ENCODE data around the gene RCCD1.
"Not testable (repeated sequence)": the region's sequence is repeated elsewhere in the genome, so short reads cannot be mapped to it uniquely, and the experiment has no call there.

Gene RCCD1

GRCh38 chr15:90913398-90913944, 41.2 kb upstream of the RCCD1 start:
- H3K36me3 ChIP-seq (replicated peaks) = peaks cover 73% of the 10 kb centered on the region

DNA sequence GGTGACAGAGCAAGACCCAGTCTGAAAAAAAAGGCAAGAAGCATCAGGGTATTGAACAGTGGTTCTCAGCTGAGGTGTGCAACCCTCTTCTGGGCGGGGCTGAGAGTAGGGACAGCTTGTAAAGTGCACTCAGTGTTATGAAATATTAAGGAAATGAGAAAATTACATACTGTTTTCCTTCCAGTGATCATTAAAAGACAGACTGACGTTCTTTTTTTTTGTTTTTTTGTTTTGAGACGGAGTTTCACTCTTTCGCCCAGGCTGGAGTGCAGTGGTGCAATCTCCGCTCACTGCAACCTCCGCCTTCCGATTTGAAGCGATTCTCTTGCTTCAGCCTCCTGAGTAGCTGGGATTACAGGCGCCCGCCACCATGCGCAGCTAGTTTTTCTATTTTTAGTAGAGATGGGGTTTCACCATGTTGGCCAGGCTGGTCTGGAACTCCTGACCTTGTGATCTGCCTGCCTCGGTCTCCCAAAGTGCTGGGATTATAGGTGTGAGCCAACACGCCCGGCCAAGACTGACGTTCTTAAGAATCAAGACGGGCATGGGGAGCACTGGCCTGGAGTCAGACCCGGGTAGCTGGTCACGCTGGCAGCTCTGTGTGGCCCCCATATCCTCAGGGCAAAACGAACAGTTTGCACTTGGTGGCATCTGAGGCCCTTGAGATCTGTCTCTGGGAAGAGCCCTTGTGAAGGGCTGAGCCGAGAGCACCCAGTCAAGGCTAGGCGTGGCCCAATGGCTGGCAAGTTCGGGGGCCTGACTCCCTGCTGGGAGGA, 40.2 kb upstream of the RCCD1 start:
- Histone ChIP-seq H3K4me1 (no peaks in the 10 kb centered on the region), H3K27me3 (ENCODE audit: low read depth) (no peaks in the 10 kb centered on the region), H3K9me3 (no peaks in the 10 kb centered on the region), H3K36me3 (replicated peaks) (peaks cover 78% of the 10 kb centered on the region), H3K4me3 (no peak overlapping the region)
- in situ Hi-C loops (cut with MboI; ENCODE audit: low sequenced_read_pairs) = no loop called here
- no peak for DNase-seq (ENCODE audit: low spot score in 2 of 2)

More at GRCh38 chr15:90913398-90913944, 41.2 kb upstream of the RCCD1 start:
- no peaks in the 10 kb centered on the region for H3K27me3 ChIP-seq (ENCODE audit: low read depth)
- DNase-seq (ENCODE audit: low spot score in 2 of 2) = no peak
- no peak overlapping the region for H3K4me3 ChIP-seq
- in situ Hi-C loops (cut with MboI; ENCODE audit: low sequenced_read_pairs) = no loop called here
- H3K4me1 ChIP-seq = no peaks in the 10 kb centered on the region
- no peaks in the 10 kb centered on the region for H3K9me3 ChIP-seq

GRCh38 chr15:90915216-90915807, 39.4 kb upstream of the RCCD1 start:
- DNase-seq (ENCODE audit: low spot score in 2 of 2) = no peak
- peaks cover 83% of the 10 kb centered on the region for H3K36me3 ChIP-seq (replicated peaks)
- in situ Hi-C loops (cut with MboI; ENCODE audit: low sequenced_read_pairs) = no loop called here

DNA sequence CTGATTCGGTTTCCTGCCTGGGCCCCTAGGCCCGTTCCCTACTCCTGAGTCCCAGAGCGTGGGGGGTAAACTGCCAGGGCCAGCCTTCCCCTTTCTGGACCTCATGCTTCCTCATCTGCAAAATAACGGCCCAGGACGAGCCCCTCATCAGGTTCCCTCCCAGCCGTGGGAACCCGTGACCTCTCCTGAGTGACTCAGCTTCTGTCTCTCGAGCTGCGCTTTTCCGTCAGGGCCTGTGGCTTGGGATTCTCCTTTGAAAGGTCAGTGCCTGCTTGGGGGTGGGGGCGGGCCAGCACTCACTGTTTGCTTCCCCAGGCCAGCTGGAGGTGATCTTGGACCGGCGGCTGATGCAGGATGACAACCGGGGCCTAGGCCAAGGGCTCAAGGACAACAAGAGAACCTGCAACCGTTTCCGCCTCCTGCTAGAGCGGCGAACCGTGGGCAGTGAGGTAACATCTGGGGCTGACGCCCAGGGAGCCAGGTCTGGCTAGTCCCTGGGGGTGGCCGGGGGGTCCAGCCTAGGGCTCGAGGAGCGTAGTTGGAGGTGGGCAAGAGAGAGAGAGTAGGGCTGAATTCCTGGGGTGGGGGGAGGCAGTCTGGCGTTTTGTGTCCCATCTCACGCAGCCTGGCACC, 38.8 kb upstream of the RCCD1 start:
- no peaks in the 10 kb centered on the region for H3K9me3 ChIP-seq
- in situ Hi-C loops (cut with MboI; ENCODE audit: low sequenced_read_pairs) = no loop called here
- peaks cover 83% of the 10 kb centered on the region for H3K36me3 ChIP-seq (replicated peaks)
- H3K27me3 ChIP-seq (ENCODE audit: low read depth) = no peaks in the 10 kb centered on the region
- DNase-seq (ENCODE audit: low spot score in 2 of 2) = no peak
- H3K4me3 ChIP-seq = no peak overlapping the region
- H3K4me1 ChIP-seq = no peaks in the 10 kb centered on the region

More at GRCh38 chr15:90915216-90915807, 39.4 kb upstream of the RCCD1 start:
- Histone ChIP-seq H3K9me3 (no peaks in the 10 kb centered on the region), H3K27me3 (ENCODE audit: low read depth) (no peaks in the 10 kb centered on the region), H3K4me1 (no peaks in the 10 kb centered on the region), H3K4me3 (no peak overlapping the region)

- H3K36me3 ChIP-seq (replicated peaks) = peaks cover 83% of the 10 kb centered on the region
- no peak overlapping the region for H3K4me3 ChIP-seq
- DNase-seq (ENCODE audit: low spot score in 2 of 2) = no peak
- H3K4me1 ChIP-seq = no peaks in the 10 kb centered on the region
- in situ Hi-C loops (cut with MboI; ENCODE audit: low sequenced_read_pairs) = no loop called here
- no peaks in the 10 kb centered on the region for H3K27me3 ChIP-seq (ENCODE audit: low read depth)
- H3K9me3 ChIP-seq = no peaks in the 10 kb centered on the region
Observed at GRCh38 chr15:90916461-90916860, 38.2 kb upstream of the RCCD1 start.

DNA sequence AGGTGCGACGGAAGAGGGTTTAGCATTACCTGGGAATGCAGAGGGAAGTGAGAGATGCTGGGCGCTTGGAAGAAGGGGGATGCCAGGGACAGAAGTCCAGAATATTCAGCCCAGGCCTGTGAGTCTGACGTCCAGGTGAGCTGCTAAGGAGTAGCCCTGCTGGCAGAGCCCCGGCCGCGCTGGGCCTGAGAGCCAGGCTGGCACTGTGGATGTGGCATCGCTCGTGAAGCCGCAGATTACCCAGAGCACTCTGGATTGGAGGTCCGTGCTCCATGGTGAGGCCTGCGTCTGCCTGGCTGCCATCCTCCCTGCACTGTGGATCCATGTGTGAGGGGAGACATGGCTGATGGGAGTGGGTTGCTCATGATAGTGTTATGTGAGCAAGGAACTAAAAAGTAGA, 37.1 kb upstream of the RCCD1 start:
- no peak for DNase-seq (ENCODE audit: low spot score in 2 of 2)
- H3K36me3 ChIP-seq (replicated peaks) = peaks cover 74% of the 10 kb centered on the region
- H3K4me1 ChIP-seq = no peaks in the 10 kb centered on the region
- H3K9me3 ChIP-seq = no peaks in the 10 kb centered on the region
- in situ Hi-C loops (cut with MboI; ENCODE audit: low sequenced_read_pairs) = no loop called here
- no peak overlapping the region for H3K4me3 ChIP-seq
- no peaks in the 10 kb centered on the region for H3K27me3 ChIP-seq (ENCODE audit: low read depth)

GRCh38 chr15:90918034-90918788, 36.5 kb upstream of the RCCD1 start:
- Histone ChIP-seq H3K4me3 (no peak overlapping the region), H3K27me3 (ENCODE audit: low read depth) (no peaks in the 10 kb centered on the region), H3K9me3 (no peaks in the 10 kb centered on the region), H3K36me3 (replicated peaks) (peaks cover 69% of the 10 kb centered on the region), H3K4me1 (no peaks in the 10 kb centered on the region)
- in situ Hi-C loops (cut with MboI; ENCODE audit: low sequenced_read_pairs) = no loop called here
- DNase-seq (ENCODE audit: low spot score in 2 of 2) = no peak

DNA sequence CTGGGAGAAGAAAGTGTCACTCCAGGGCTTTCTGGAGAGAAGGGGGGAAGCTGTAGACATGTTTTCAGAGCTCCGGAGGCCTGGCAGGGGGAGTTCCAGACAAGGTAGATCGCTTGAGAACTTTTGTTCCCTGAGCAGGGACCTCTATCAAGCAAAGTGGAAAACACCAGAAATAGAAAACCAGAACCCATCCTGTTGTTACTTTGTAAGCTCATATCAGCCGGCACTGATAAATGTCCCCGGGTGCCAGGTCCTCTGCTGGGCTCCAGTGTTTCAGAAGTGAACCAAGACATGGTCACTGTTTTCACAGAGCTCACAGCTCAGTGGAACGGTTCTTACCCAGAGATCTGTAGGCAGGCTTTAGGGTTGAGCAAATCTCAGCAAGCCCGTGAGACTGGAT, 35.8 kb upstream of the RCCD1 start:
- DNase-seq (ENCODE audit: low spot score in 2 of 2) = no peak
- Histone ChIP-seq H3K4me1 (no peaks in the 10 kb centered on the region), H3K9me3 (no peaks in the 10 kb centered on the region), H3K4me3 (no peak overlapping the region), H3K27me3 (ENCODE audit: low read depth) (no peaks in the 10 kb centered on the region), H3K36me3 (replicated peaks) (peaks cover 63% of the 10 kb centered on the region)
- in situ Hi-C loops (cut with MboI; ENCODE audit: low sequenced_read_pairs) = no loop called here

- Histone ChIP-seq H3K36me3 (replicated peaks) (peaks cover 47% of the 10 kb centered on the region), H3K4me3 (no peak overlapping the region), H3K4me1 (no peaks in the 10 kb centered on the region), H3K9me3 (no peaks in the 10 kb centered on the region), H3K27me3 (ENCODE audit: low read depth) (no peaks in the 10 kb centered on the region)
- no peak for DNase-seq (ENCODE audit: low spot score in 2 of 2)
- in situ Hi-C loops (cut with MboI; ENCODE audit: low sequenced_read_pairs) = no loop called here
Observed at GRCh38 chr15:90921887-90922286, 32.8 kb upstream of the RCCD1 start.

DNA sequence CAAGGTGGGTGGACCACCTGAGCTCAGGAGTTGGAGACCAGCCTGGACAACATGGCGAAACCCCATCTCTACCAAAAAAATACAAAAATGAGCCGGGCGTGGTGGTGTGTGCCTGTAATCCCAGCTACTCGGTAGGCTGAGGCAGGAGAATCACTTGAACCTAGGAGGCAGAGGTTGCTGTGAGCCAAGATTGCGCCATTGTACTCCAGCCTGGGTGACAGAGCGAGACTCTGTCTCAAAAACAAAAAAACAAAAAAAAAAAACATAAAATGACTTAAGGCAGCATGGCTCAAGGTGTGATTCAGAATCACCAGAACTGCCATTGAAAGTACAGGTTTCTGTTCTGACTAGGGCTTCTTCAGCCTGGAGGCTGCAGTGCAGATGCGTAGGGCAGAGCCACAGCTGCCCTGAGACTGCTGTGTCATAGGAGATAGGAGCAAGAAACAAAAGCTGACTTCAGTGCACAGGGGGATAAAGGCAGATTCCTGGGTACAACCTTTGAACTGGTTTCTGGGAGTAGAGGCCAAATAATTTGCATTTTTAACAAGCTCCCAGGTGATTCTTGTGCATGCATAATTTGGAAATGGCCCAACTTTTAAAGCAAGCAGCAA, 31.9 kb upstream of the RCCD1 start:
- DNase-seq (ENCODE audit: low spot score in 2 of 2); H3K4me1 ChIP-seq; H3K9me3 ChIP-seq; H3K27me3 ChIP-seq (ENCODE audit: low read depth); H3K4me3 ChIP-seq; in situ Hi-C loops (cut with MboI; ENCODE audit: low sequenced_read_pairs): not testable (repeated sequence)
- peaks cover 38% of the 10 kb centered on the region for H3K36me3 ChIP-seq (replicated peaks)

DNA sequence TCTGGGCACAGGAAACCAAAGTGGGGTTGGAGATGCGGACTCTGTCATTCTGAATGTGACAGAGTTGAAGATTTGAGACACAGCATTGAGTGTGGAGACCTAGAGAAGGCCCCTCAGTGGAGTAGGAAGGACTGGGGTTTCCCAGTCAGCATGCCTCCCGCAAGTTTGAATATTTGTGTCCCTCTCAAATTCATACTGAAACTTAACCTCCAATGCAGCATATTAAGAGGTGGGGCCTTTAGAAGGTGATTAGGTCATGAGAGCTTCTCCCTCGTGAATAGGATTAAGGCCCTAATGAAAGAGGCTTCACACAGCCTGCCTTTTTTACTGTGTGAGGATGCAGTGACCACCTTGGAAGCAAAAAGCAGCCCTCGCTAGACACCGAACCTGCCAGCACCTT, 30.3 kb upstream of the RCCD1 start:
- Histone ChIP-seq H3K4me3 (no peak overlapping the region), H3K9me3 (no peaks in the 10 kb centered on the region), H3K27me3 (ENCODE audit: low read depth) (no peaks in the 10 kb centered on the region), H3K36me3 (replicated peaks) (peaks cover 22% of the 10 kb centered on the region), H3K4me1 (peaks cover 6% of the 10 kb centered on the region; the same call in 1 of the 2 replicates)
- in situ Hi-C loops (cut with MboI; ENCODE audit: low sequenced_read_pairs) = no loop called here
- DNase-seq (ENCODE audit: low spot score in 2 of 2) = no peak

- H3K36me3 ChIP-seq (replicated peaks); H3K27me3 ChIP-seq (ENCODE audit: low read depth); DNase-seq (ENCODE audit: low spot score in 2 of 2); H3K4me3 ChIP-seq; in situ Hi-C loops (cut with MboI; ENCODE audit: low sequenced_read_pairs); H3K9me3 ChIP-seq: not testable (repeated sequence)
- peaks cover 15% of the 10 kb centered on the region for H3K4me1 ChIP-seq
Observed at GRCh38 chr15:90926766-90927165, 27.9 kb upstream of the RCCD1 start.

- H3K27me3 ChIP-seq (ENCODE audit: low read depth); H3K4me3 ChIP-seq; in situ Hi-C loops (cut with MboI; ENCODE audit: low sequenced_read_pairs); H3K36me3 ChIP-seq (replicated peaks); H3K9me3 ChIP-seq; DNase-seq (ENCODE audit: low spot score in 2 of 2): not testable (repeated sequence)
- peaks cover 18% of the 10 kb centered on the region for H3K4me1 ChIP-seq
Observed at GRCh38 chr15:90928106-90928505, 26.6 kb upstream of the RCCD1 start.

All from HAP-1 (cell line).